GM18907 (cell line): ENCODE data around the gene BRAT1.

Source experiments
- ATAC-seq: cut with Tn5 transposase; IDR thresholded peaks from one replicate; pipeline ENCODE4 v1.9.1; 2021; ENCODE audit warnings: mild to moderate bottlenecking, moderate library complexity; ENCODE audit not compliant: unreplicated experiment

Gene BRAT1

DNA sequence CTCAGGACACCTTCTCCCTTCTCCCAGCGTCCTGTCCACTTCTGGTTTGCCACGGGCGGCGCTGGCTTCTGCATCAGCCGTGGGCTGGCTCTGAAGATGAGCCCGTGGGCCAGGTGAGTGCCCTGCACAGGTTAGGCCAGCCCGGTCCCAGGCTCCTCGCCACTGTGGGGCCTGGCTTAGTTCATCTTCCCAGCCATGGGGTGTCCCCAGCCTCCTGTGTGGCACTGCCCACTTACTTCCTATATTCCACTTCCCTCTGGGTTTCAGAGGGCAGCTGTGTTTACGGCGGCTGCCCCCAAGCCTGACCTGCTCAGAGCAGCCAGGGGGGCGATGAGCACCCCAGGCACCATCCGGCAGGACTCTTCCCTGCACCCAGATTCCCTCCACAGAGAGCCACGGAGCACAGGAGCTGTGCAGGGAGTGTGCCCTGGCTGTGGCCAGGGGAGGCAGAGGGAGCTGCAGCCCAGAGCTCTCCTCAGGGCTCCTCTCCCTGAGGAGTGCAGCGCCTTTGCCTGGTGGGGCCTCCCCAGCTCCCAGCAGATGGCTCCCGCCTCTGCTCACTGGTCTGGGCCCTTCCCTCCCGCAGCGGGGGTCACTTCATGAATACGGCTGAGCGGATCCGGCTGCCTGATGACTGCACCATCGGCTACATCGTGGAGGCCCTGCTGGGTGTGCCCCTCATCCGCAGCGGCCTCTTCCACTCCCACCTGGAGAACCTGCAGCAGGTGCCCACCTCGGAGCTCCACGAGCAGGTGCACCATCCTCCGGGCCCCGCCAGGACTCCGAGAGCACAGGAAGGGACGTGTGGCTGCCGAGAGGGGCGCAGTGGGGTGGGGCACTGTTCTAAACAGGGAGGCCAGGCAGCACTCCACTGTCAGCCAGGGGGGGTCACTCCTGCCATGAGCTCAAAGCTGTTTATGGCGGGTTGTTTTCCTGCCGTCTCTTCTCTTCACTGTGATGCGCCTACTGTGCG is 29.4 kb downstream of the BRAT1 start:
- no peak for ATAC-seq

DNA sequence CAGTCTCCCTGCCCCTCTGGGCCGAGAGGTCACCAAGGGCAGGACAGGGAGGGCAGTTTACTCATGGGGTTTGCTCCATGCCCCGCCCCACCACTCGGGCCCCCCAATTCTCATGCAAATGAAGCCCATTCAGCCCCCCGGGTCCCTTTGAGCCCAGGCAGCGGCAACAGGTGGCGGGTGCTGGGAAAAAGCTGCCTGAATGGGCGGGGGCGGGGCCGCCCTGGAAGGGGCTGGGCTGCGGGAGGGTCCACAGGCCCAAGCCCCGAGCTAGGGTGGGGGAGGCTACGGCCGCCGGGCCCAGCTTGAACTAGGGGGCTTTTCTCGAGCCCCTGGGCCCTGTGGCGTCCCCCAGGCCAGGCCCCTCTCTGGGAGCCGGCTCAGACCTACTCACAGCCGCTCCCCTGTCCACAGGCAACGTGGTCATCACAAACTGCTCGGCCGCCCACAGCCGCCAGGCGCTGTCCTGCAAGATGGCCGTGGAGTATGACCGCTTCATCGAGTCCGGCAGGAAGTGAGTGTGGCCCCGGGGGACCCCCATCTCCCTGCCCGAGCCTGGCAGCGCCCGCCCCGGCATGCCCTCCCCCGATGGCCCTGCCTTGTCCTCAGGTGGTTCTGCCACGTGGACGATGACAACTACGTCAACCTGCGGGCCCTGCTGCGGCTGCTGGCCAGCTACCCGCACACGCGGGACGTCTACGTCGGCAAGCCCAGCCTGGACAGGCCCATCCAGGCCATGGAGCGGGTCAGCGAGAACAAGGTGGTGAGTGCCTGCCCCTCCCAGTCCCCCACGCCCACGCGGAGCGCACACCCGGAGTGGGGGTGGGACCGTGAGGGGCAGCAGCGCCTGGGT is 30.3 kb downstream of the BRAT1 start:
- ATAC-seq: no peak

GRCh38 chr7:2523941-2524807 is 31.1 kb downstream of the BRAT1 start:
- ATAC-seq: no peak

GRCh38 chr7:2523461-2523936 is 31.8 kb downstream of the BRAT1 start:
- ATAC-seq: no peak

GRCh38 chr7:2522780-2523433 is 32.4 kb downstream of the BRAT1 start:
- ATAC-seq: no peak

- no peak for ATAC-seq
Measured at GRCh38 chr7:2521952-2522591, 33.3 kb downstream of the BRAT1 start.

DNA sequence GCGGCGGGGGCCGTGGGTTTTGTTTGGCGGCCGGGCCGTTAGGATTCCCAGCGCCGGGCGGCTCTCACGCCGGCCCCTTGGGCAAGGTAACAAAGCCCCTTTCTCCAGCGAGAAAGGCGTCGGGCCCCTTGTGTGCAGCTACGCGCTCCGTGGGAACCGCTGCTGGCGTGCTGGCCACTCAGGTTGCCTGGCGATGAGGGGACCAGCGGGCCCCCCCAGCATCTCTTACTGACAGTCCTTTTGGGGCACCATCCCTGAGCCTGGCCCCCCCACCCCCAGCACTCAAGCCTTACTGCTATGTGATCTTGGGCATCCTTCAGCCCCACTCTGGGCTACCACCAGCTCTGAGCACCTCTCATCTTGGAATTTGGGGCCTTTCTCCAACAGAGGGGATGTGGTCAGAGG is 34.0 kb downstream of the BRAT1 start:
- no peak for ATAC-seq

DNA sequence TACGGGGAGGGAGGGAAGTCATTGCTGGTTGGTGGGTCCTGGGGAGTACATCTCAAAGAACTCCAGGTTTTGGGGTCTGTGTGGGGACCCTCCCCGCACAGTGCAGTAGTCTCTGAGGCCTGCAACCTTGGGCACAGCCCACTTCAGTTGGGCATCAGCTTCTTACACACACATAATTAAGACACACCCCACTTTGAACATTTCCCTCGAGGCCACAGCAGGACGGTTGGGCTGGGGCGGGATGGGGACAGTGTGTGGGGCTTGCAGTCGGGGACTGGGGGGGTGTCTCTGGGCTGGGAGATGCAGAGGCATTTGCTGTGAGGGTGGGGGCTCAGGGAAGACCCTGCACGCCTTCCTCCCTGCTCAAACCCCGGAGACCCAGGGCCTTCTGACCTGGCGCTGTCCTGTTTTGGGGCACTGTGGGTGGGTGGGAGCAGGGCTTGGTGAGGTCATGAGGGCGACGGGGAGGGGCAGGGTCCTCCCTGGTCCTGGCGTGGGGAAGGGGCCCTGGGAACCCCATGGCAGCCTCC is 34.5 kb downstream of the BRAT1 start:
- ATAC-seq: no peak

DNA sequence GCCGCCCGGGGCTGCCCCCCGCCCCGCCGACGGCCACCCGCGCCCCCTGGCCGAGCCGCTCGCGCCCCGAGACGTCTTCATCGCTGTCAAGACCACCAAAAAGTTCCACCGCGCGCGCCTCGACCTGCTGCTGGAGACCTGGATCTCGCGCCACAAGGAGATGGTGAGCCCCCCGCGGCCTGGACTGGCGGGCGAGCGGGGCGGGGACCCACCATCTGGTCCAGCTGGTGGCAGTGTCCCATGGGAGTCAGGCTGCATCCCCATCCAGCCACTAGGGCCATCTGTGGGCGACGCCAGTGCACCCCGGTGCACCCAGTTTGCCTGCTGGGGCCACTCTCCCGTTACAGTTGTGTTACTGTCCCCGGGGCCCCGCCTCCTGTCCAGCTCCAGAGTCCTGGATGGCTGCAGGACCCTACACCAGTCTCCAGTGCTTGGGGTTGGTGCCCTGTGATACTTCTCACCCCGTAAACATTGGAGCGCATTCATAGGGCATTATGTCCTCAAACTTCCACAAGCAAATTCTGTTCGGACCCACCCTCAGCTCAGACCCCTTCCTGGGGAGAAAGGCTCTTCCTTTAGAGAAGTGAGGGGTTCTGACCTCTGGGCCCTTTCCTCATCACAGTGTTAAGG is 35.1 kb downstream of the BRAT1 start:
- ATAC-seq: no peak

DNA sequence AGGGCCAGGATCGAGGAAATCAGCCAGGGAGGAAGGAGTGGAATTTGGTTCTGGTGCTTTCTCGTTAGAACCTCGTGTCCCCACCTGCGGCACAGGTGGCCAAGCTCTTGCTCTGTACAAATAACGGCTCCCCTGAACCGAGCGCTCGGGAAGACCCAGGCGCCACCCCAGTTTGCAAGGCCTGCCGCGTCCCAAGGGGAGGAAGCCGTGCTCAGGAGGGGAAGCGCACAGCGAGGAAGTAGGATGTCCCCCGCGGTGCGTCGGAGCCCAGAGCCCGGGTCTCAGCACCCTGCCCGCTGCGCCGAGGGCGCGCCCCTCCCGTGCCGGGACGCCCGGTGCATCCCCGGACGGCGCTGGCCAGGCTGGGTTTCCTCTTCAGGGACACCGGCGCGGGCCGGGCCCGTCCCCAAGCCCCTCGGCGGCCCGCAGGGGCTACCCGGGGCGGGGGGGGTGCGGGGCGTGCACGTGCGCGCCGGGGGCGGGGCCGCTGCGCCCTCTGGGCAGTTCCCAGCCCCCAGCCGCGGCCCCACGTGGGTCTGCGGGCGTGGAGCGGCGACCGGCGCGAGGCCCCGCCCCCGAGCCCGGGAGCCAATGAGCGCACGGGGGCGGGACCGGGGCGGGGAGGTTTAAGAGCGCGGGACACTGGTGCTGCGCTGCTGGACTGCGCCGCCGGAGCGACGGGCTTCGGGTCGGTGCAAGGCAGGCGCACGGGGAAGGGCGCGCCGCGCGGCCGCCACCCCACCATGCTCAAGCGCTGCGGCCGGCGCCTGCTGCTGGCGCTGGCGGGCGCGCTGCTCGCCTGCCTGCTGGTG is 36.0 kb downstream of the BRAT1 start, which contains the start of gene LFNG:
Gene LFNG, plus strand, starts transcription at position 656 of the 812 bp plus-strand sequence. Its CDS starts 88 bp downstream, at position 744.
- ATAC-seq: peak; percentile 74

DNA sequence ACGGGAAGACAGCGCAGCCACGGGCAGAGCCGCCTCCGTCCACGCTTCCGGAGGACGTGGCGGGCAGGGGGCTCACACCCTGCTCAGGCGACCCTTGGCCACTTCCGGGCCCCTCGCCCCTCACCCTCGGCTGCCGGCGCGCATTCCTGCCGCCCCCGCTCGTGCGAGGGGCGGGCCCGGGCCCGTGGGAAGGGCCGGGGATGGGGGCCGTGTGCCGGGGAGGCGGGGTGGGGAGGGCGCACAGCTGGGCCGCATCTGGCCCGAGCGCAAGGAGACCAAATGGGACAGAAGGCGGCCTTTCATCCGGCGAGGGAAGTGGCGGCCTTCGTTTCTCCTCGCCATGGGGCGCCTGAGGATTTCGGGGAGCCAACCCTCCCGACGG is 36.6 kb downstream of the BRAT1 start:
- ATAC-seq: no peak

DNA sequence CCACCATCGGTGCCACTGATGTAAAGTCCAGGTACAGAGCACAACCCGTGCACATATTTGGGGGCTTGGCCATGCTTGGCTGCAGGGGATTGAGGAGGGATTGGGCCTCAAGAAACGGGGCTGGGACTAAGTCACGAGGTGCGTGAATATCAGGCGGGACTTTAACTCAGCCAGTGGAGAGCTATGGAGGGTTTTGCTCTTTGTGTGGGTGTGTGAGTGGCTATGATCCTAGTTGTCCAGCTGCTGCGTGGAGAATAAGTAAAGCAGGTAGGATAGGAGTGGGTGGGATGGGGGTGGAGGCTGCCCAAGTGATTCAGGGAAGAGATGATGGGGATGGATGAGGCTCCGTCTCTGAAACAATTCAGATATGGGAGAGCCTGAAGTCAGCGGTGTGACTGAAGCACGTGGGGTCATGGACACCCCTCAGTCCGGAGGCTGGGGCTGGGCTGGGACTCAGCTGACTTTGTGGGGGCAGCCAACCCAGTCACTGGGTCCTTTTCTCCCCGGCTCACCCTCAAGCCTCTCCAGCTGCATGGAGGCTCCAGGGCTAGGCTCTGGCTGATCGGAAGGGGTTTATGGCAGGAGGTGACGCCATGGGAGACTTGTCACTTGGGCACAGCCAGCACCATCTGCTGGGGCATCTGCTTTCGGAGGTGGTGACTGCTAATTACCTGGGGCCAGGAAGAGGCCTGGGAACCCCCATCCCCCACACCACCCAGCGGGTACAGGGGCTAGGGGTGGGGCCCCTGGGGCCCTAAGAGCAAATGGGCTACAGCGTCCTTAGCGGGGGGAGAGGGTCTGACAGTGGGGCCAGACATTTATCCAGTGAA is 37.4 kb downstream of the BRAT1 start:
- no peak for ATAC-seq

DNA sequence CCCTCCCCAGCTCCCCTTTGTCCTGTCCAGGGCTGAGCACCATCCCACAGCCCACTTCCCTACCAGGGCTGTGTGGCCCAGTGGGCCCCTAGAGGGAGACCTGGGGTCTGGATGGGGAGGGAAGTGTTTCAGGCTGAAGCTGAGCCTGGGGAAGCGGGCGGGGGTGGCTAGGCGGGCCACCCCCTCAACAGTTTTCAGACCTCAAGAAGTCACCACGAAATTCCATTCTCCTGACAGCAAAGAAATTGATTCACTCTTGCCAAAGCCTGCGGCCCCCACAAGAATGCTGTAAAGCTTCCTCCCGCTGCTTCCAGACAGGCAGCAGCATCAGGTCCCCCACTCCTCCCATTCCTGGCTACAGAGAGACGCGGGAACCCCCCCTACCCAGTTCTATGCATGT is 38.3 kb downstream of the BRAT1 start:
- no peak for ATAC-seq

DNA sequence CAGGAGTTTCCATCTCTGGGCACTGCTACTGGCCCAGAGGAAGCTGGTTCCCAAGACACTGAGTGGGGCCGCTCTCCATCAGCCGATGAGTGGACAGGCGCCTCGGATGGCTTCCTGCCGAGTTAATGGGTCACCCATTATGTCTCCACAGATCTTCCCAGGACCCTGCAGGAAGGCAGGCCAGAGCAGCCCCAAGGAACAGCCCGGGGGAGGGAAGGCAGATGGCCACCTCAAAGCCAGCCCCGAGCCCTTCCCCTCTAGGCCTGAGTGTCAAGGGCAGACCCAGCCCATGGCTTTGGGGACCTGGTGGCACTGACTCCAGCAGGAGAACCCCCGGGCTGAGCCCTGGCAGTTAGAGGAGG is 39.1 kb downstream of the BRAT1 start:
- ATAC-seq: no peak

GRCh38 chr7:2515424-2516193 is 39.7 kb downstream of the BRAT1 start:
- ATAC-seq: no peak
